ENCODE measurements around the gene MAPRE3. TPM values are rescaled to one million over a fixed set of nuclear protein-coding genes. Genes with fewer than 3 reads are reported as not detected.

MAPRE3 gene
- total and polyA plus RNA-seq, 9 of the 15 experiments (the other 6 are each of a cell fraction or from before 2014, with no cell fraction given), result 0.70 to 43.2 (median 12.6) TPM

GRCh38 chr2:27071990-27072830, 101.8 kb downstream of the MAPRE3 start:
- Histone ChIP-seq H3K4me3 (peak overlapping the region; percentile 82), H3K4me2 (ENCODE audit: insufficient read depth, low read length) (peak overlapping the region; percentile 98), H3K4me1 (replicated peaks in 1 of 2; ENCODE audit: control insufficient read depth in 2 of 2, insufficient read depth in 2 of 2, low read length in 2 of 2) (peaks cover 42 to 57% of the 10 kb centered on the region in 2 experiments), H4K20me1 (replicated peaks; ENCODE audit: control insufficient read depth, insufficient read depth, low read length) (no peaks in the 10 kb centered on the region), H3K9ac (ENCODE audit: insufficient read depth in 1 of 2, low read depth in 2 of 2, low read length in 2 of 2) (peak overlapping the region; percentile 83 to 90), H3K79me2 (ENCODE audit: control insufficient read depth, insufficient read depth, low read length) (peaks cover 29% of the 10 kb centered on the region), H3K27ac (ENCODE audit: extremely low read depth, low read depth, low read length) (peak overlapping the region; percentile 53; the same call in 1 of the 3 replicates), H2AFZ (ENCODE audit: low read depth, low read length) (peak overlapping the region; percentile 80), H3K27me3 (ENCODE audit: control insufficient read depth in 2 of 2, insufficient read depth in 2 of 2, low read length in 2 of 2) (no peaks in the 10 kb centered on the region), H3K9me3 (replicated peaks; ENCODE audit: control insufficient read depth, insufficient read depth, low read depth, low read length) (no peaks in the 10 kb centered on the region), H3K9me1 (ENCODE audit: control insufficient read depth, insufficient read depth, low read length) (no peaks in the 10 kb centered on the region), H3K36me3 (ENCODE audit: control insufficient read depth, insufficient read depth, low read length) (peaks cover 35% of the 10 kb centered on the region; the same call in 2 of the 3 replicates)
- WGBS (ENCODE audit: insufficient coverage, low coverage, missing lambda C conversion rate), result 6% methylated on average over 25 of the region's 34 CpGs
- FAIRE-seq, result no peak
- ATAC-seq, result peak; percentile 18
- intact Hi-C loops (cut with micrococcal nuclease) (no loop called here), in situ Hi-C loops (cut with MboI) (no loop called here)
- no TSS peak for BruUV-seq (replicated peaks)
- ChIA-PET CTCF (ENCODE audit: low intra/inter-chr PET ratio) (interaction anchor here (0.7 kb wide), 1 partner anchor 1489 kb away, joined by 3 read pairs; no protein-coding TSS in a partner anchor), POLR2A (interaction anchor here (0.6 to 2.9 kb wide), 18 partner anchors 9 to 369 kb away, joined by 3 to 32 read pairs (median 4); partner anchors contain the start of gene AGBL5)
- DNase-seq (ENCODE audit: extremely low read depth in 1 of 4, low spot score in 3 of 4), result peak in 2 of 4 experiments; percentile 40 to 48
- no peak for TF ChIP-seq ZEB2 (IDR thresholded peaks at IDR 0.05)
- TF ChIP-seq KDM4B (IDR thresholded peaks at IDR 0.05; ENCODE audit: borderline replicate concordance in 2 of 2, low read depth in 1 of 2), result no peak
- no peak for TF ChIP-seq TCF7L2 (IDR thresholded peaks at IDR 0.05; ENCODE audit: low read depth, low read length)
- TF ChIP-seq SP1 (CRISPR knock-in tag; IDR thresholded peaks at IDR 0.05), result peak; percentile 48; the same call in 1 of the 2 replicates
- TF ChIP-seq MTF1 (CRISPR knock-in tag; IDR thresholded peaks at IDR 0.05; ENCODE audit: borderline replicate concordance), result no peak
- TF ChIP-seq ZFP36 (IDR thresholded peaks at IDR 0.05; ENCODE audit: low read depth, low read length, partially characterized antibody), result no peak
- no peak for TF ChIP-seq ERF (CRISPR knock-in tag; IDR thresholded peaks at IDR 0.05)
- TF ChIP-seq E2F1 (CRISPR knock-in tag; IDR thresholded peaks at IDR 0.05), result peak; percentile 8; the same call in 1 of the 2 replicates
- TF ChIP-seq ZBTB11 (CRISPR knock-in tag; IDR thresholded peaks at IDR 0.05), result 0 out of 6 replicates have a peak, but pooled peaks of 1 of the 3 experiments have one; percentile 3
- no peak for TF ChIP-seq PRDM10 (IDR thresholded peaks at IDR 0.05; ENCODE audit: partially characterized antibody)
- TF ChIP-seq ZNF75A (CRISPR knock-in tag; IDR thresholded peaks at IDR 0.05), result peak; percentile 54; the same call in 1 of the 2 replicates
- TF ChIP-seq NFATC3 (IDR thresholded peaks at IDR 0.05), result no peak

All from K562 (cell line).